Caki2 (cell line): ENCODE results near the gene RUNX2. TPM values are rescaled to one million over a fixed set of nuclear protein-coding genes. Genes with fewer than 3 reads are reported as not detected.

Source experiments
- DNase-seq: peaks from one replicate; pipeline ENCODE4 v3.0.0-alpha.2; 2015; ENCODE audit warnings: low read depth
- in situ Hi-C: cut with HindIII; loops from 2 replicates; pipeline ENCODE4 v1.10.0; 2016; ENCODE audit warnings: low sequenced_read_pairs, low pct_unique_long_range_greater_than_20kb, mixed read lengths
- total RNA-seq: library from RNA; depleted of rRNA; stranded (reverse); fragments of >200 nt; shearing (Covaris generic); gene quantifications from 2 replicates; pipeline ENCODE4 v1.2.3, GENCODE V29; 2014; ENCODE audit warnings: low replicate concordance

The RUNX2 gene
- total RNA-seq, 1 experiment from 2014 or later, result 2.7 TPM

GRCh38 chr6:45631396-45631795 lies 303.3 kb downstream of the RUNX2 start:
- no peak for DNase-seq
- in situ Hi-C loops, result no loop called here

- no peak for DNase-seq
- in situ Hi-C loops, result no loop called here
Measured at GRCh38 chr6:45633272-45633908, 305.3 kb downstream of the RUNX2 start.

- in situ Hi-C loops, result no loop called here
- DNase-seq, result no peak
Measured at GRCh38 chr6:45634231-45634630, 306.1 kb downstream of the RUNX2 start.

GRCh38 chr6:45635284-45635867 lies 307.2 kb downstream of the RUNX2 start:
- DNase-seq, result no peak
- in situ Hi-C loops, result no loop called here

DNA sequence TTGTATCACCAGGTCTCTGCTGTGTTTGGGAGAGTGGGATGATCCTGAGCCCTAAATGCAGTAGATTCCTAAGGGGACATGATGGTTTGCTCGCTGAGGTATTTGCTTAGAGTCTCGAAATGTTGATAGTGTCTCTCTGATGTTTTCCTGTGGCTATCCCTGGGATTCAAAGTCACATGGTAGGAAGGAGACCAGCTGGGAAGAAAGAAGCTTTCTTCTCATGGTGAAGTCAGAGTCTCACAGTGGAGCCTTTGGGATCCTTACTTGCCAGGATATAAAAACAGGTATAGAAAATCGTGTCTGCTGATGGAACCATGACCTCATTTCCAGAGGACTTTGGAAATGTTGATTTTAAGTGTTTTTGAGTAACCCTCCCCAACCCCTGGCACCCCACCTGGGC lies 308.9 kb downstream of the RUNX2 start:
- in situ Hi-C loops, result no loop called here

GRCh38 chr6:45637611-45638257 lies 309.6 kb downstream of the RUNX2 start:
- no peak for DNase-seq
- in situ Hi-C loops, result no loop called here

More for the DNA sequence above, 308.9 kb downstream of the RUNX2 start:
- DNase-seq, result no peak

DNA sequence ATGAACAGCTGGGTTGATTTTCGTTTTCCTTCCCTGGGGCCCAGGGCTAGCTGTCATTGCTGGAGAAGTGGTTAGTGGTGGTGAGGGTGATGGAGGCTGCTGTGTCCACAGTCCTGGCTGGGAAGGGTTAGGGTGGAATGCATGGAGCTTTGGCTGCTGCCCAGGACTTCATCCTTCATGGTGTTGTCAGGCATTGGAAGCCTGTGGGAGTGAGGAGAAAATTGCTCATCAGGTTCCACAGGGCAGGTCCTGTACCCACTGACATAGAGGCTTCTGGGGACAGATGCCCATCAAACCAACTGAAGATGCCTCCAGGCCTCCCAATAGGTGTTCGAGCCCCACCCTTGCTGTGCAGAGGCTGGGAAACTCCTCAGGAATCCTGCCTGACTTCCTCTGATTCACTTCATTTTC lies 312.0 kb downstream of the RUNX2 start:
- in situ Hi-C loops, result no loop called here
- DNase-seq, result no peak

DNA sequence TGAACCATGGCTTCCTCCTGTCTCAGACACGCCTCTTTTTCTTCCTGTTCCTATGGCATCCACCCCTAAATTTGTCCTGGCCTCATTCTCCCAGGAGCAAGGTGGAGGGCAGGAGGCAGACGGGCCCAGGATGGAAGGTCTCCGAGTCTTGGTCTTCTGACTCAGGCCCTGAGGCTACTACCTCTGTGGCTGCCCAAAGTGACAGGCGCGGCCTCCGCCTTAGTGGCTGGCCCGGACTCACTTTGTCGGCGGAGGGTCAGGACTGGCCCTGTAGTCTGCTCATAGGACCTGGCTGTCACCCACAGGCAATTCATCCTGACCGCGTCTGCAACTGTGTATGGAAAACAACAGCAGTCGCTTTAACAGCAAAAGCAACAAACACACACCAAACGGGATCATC lies 312.7 kb downstream of the RUNX2 start:
- no peak for DNase-seq
- in situ Hi-C loops, result no loop called here

DNA sequence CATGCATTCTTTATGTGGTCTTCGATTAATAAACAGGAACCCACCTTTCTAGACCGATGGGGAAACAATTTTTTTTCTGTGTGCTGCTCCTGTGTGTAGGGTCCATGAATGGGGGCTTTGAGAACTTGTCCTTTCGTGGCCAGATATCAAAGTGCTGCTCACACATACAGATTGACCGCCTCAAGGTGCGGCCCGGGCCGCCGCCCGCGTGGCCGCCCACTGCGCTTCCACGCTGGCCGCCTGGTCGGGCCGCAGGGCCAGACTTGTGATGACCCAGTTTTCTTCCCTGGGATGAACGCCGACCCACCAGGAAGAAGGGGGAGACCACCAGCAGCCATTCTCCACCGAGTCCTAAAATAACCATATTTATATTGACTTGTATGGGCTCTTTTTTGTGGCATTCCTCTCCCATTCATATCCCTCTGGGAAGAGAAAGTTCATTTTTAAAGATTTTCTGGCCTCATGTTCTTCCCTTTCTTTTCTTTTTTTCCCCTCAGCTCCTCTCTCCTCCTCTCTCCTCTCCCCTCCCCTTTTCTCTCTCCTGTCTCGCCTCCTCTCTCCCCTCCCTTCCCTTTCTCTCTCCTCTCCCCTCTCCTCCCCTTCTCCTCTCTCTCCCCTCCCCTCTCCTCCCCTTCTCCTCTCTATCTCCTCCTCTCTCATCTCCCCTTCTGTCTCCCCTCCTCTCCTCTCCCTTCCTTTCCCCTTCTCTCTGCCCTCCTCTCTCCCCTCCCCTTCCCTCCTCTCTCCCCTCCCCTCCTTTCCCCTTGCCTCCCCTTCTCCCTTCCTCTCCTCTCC lies 314.4 kb downstream of the RUNX2 start:
- in situ Hi-C loops, result no loop called here
- no peak for DNase-seq

- in situ Hi-C loops, result no loop called here
- no peak for DNase-seq
Measured at GRCh38 chr6:45643126-45643525, 315.0 kb downstream of the RUNX2 start.

DNA sequence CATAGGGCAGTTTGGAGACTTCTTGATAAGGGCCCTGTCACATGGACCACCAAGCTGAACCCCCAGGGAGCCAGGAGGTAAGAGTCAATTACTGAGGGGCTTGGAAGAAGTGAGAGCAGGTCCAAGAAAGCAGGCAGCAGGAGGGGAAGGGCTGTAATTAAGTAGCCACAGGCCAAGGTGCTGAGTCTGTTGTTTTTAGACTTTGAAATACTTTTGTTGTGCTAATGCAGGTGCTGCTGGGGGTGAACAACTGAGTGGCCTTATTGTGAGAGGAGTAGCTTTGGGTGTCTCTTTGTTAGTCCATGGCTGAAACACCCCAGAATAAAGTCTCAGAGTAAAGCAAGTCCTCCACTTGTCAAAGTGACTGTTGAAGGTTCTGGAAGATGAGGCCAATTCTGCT lies 316.6 kb downstream of the RUNX2 start:
- in situ Hi-C loops, result no loop called here

GRCh38 chr6:45645302-45645701 lies 317.2 kb downstream of the RUNX2 start:
- in situ Hi-C loops, result no loop called here
- DNase-seq, result no peak

More for the DNA sequence above, 316.6 kb downstream of the RUNX2 start:
- DNase-seq, result no peak

GRCh38 chr6:45647341-45648261 lies 319.5 kb downstream of the RUNX2 start:
- no peak for DNase-seq

DNA sequence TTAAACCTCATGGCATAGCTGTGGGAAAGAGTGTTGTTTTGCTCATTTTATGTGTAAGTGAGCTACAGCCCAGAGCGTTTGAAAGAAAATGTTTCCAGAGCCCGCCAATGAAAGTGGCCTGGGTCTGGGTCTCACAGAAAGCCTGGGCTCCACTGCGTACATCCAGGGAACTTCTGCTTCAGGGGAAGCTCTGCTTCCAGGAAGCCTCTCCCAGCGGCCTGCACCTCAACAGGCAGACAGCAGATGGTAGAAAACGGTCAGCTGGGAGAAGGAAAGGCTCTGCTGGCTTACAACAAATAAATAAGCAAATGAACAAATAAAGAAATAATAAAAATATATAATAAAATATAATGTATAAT lies 320.1 kb downstream of the RUNX2 start:
- in situ Hi-C loops, result no loop called here
- no peak for DNase-seq

More at GRCh38 chr6:45647341-45648261, 319.5 kb downstream of the RUNX2 start:
- in situ Hi-C loops, result no loop called here

GRCh38 chr6:45650524-45651135 lies 322.5 kb downstream of the RUNX2 start:
- in situ Hi-C loops, result no loop called here
- DNase-seq, result peak; percentile 85

DNA sequence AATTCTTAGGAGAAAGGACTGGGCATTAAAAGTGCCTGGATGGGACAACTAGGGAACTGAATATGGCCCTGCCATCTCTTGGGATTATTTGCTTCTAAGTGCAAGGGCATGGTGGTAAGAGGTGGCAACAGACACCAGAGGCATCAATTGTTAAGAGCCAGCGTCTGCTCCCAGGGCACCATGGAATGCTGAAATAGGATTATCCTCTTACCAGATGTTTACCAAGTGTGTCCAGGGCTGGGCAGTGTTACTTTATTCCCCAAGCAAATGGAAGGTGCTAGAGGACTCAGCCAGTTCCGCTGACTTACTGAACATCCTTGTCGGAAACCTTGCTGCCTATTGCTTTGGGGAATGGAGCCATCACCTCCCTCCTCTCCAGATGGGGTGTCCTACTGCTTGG lies 323.2 kb downstream of the RUNX2 start:
- in situ Hi-C loops, result no loop called here
- no peak for DNase-seq

GRCh38 chr6:45652416-45652815 lies 324.3 kb downstream of the RUNX2 start:
- DNase-seq, result no peak

More at GRCh38 chr6:45652416-45652815, 324.3 kb downstream of the RUNX2 start:
- in situ Hi-C loops, result no loop called here
